HG03280 (cell line): ENCODE measurements around the gene THSD4.

Source experiments
- ATAC-seq: cut with Tn5 transposase; IDR thresholded peaks from one replicate; pipeline ENCODE4 v1.9.1; 2021; ENCODE audit warnings: mild to moderate bottlenecking, moderate library complexity; ENCODE audit not compliant: unreplicated experiment

Gene THSD4

GRCh38 chr15:71598741-71599140 is 483.5 kb downstream of the THSD4 start:
- no peak for ATAC-seq

GRCh38 chr15:71599418-71600151 is 484.3 kb downstream of the THSD4 start:
- ATAC-seq, result no peak

- ATAC-seq, result no peak
Measured at GRCh38 chr15:71600237-71600636, 485.0 kb downstream of the THSD4 start.

GRCh38 chr15:71601038-71601834 is 486.0 kb downstream of the THSD4 start:
- no peak for ATAC-seq

- no peak for ATAC-seq
Measured at GRCh38 chr15:71603379-71603778, 488.1 kb downstream of the THSD4 start.

GRCh38 chr15:71607383-71607782 is 492.1 kb downstream of the THSD4 start:
- ATAC-seq, result no peak

GRCh38 chr15:71610728-71611552 is 495.7 kb downstream of the THSD4 start:
- no peak for ATAC-seq

- ATAC-seq, result no peak
Measured at GRCh38 chr15:71611553-71612396, 496.5 kb downstream of the THSD4 start.

GRCh38 chr15:71612397-71612722 is 497.1 kb downstream of the THSD4 start:
- ATAC-seq, result no peak

- ATAC-seq, result no peak
Measured at GRCh38 chr15:71612869-71613268, 497.6 kb downstream of the THSD4 start.

GRCh38 chr15:71623111-71623510 is 507.8 kb downstream of the THSD4 start:
- no peak for ATAC-seq

GRCh38 chr15:71626596-71627088 is 511.4 kb downstream of the THSD4 start:
- no peak for ATAC-seq

GRCh38 chr15:71627188-71627587 is 511.9 kb downstream of the THSD4 start:
- no peak for ATAC-seq

- ATAC-seq, result no peak
Measured at GRCh38 chr15:71627604-71628003, 512.3 kb downstream of the THSD4 start.

- no peak for ATAC-seq
Measured at GRCh38 chr15:71628988-71629770, 513.9 kb downstream of the THSD4 start.

- ATAC-seq, result no peak
Measured at GRCh38 chr15:71629781-71630474, 514.7 kb downstream of the THSD4 start.

GRCh38 chr15:71630475-71630809 is 515.2 kb downstream of the THSD4 start:
- no peak for ATAC-seq

GRCh38 chr15:71632576-71633195 is 517.4 kb downstream of the THSD4 start:
- ATAC-seq, result no peak
